Stimulated activated CD4-positive, alpha-beta T cell treated with anti-CD3 and anti-CD28 coated beads, TNF-alpha, amount 100 ng/mL, for 24 hours (primary cell): ENCODE data around the gene LSM12.
A peak's percentile ranks its signal among the peaks of the same experiment; 100 is the strongest.
"Not testable (repeated sequence)": the region's sequence is repeated elsewhere in the genome, so short reads cannot be mapped to it uniquely, and the experiment has no call there.

ENCODE experiments used
- DNase-seq, 3 experiments: peaks; one replicate each; pipeline ENCODE4 v3.0.0-alpha.2; 2020; ENCODE audit warnings: low read depth in 3 of 3

The LSM12 gene

GRCh38 chr17:44066204-44066930, at the start of gene LSM12:
LSM12 (minus strand) TSS chr17:44066671; CDS start chr17:44066587, 84 bp downstream.
- peak; percentile 81 to 89 (median 88) for DNase-seq

GRCh38 chr17:44115585-44116415, 49.3 kb upstream of the LSM12 start:
- DNase-seq: no peak

DNA sequence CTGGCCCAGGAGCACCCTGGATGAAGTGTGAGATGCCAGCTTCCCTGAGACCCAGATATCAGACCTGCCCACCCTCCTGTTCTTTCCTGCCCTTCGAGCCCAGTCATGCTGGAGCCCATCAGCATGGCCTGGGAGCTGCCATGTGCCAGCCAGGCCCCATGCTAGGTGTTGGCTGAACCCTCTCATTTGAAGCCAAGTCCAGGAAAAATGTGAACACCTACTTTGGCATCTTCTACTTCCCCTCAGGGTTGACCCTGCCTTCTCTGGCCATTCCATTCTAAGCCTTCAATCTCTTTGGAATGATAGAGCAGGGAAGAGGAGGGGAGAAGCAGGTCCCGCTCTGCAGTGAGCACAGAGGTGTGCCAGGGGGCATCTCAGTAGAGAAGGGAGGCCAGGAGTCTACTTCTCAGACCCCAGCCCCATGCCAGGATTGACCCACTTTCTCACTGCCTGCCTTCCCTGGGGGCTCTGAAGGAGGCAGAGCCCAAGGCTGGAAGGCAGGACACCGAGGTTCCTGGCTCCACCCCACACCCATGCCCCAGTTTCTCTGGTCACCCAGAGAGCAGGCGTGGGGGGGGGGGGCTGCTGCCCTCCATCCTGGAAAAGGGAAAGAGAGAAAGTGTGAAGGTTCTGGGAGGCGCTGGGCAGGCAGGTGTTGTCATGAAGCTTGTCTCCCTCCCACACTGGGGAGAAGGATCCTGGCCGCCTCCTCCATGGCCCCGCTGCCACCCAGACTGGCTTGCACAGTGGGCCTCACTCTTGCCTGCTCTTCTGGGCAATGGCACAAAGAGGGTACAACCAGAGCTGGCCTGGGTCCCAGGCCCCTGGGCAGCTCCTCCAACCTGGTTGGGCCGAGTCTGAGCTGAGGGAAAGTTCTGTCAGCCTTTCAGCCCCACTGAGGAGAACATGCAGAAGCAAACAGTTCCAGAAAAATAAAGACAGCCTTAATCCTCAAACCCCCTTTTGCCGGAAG, 47.7 kb upstream of the LSM12 start:
- no peak for DNase-seq

- no peak for DNase-seq
Observed at GRCh38 chr17:44113382-44113781, 46.9 kb upstream of the LSM12 start.

DNA sequence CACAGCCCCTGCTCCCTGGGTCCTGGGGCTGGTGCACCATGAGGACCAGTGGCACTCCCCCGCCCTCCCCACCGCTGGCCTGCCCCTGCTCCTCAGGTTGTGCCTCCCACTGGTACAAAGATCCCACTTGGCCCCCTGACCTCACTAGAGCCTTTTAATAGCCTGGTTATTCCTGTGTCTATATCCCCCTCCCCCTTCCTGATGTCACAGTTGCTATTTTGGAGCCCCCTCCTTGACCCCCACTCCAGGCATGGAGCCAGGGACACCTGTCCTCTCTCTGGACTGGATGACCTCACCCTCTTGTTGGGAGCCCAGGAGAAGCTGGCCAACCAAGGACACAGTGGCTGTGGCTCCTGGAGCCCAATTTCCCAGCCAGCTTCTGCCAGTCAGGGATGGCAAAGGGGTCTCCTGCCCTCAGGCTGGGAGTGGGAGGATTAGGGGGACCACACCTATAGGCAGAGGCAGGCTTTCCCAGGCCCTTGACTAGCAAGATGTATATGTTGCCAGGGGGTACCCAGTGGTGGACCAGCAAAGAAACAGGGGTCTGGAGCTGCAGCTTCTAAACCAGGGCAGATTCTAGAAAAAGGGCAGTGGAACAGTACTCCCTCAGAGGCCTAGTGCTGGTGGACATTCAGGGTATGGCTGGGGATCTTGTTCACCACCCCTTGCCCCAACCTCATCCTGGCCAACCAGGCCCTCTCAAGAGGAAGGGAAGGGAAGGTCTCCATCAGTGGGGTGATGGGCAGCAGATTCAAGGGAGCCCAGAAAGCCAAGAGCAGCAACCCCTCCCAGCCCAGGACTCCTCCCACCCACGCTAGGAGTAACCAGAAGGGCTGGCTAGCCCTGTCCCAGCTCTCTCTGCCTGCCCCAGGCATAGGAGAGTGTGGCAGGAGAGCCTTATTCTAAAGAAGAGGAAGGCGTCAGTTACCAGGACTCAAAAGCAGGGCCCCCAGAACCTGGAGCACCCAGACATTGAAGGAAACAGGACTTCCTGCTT, 46.1 kb upstream of the LSM12 start:
- DNase-seq: no peak

GRCh38 chr17:44111777-44112176, 45.3 kb upstream of the LSM12 start:
- DNase-seq: no peak

- DNase-seq: peak in 2 of 3 experiments; percentile 34 to 68
Observed at GRCh38 chr17:44110823-44111633, 44.6 kb upstream of the LSM12 start.

DNA sequence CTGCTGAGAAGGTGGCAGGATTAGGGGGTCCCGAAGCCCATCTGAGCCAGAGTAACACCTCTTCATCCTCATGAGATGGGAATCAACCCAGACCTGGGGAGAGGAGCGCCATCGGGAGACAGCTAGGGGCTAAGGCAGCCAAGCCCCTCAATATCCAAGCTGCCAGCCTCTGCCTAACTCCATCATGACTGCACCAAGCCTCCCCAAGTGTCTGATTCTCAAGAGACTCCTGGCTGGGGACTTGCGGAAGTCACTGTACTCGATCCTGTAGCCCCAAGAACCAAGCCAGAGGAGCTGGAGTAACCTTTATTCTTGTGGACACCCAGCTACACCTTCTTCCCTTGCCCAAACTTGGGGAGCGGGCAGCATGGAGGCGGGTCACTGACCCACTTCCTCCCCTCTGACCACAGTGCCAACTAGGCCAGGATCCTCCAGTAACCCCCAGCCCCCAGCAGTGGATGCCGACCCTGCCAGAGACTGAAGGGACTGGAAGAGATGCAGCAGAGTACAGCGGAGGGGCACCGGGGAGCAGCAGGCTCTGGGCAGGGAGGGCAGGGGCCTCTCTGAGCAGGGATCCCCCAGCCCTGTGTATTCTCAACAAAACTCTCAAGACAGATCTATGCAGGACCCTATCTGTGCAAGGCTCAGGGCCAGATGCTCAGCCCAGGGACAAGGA, 43.7 kb upstream of the LSM12 start:
- no peak for DNase-seq

DNA sequence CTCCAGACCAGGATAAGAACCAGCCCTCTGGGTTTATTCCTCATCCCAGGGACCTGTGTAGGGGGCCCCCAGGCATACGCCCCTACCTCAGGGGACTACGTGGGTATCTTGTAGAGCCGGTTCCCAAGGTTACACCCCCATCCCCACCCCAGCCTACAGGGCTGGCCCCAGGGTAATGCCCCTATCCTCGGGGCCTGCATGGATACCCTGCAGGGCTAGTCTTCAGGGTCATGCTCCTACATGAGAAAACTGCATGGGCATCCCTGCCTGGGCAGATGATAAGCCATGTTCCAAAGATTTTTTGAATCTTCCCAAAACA, 42.8 kb upstream of the LSM12 start:
- DNase-seq: no peak

DNA sequence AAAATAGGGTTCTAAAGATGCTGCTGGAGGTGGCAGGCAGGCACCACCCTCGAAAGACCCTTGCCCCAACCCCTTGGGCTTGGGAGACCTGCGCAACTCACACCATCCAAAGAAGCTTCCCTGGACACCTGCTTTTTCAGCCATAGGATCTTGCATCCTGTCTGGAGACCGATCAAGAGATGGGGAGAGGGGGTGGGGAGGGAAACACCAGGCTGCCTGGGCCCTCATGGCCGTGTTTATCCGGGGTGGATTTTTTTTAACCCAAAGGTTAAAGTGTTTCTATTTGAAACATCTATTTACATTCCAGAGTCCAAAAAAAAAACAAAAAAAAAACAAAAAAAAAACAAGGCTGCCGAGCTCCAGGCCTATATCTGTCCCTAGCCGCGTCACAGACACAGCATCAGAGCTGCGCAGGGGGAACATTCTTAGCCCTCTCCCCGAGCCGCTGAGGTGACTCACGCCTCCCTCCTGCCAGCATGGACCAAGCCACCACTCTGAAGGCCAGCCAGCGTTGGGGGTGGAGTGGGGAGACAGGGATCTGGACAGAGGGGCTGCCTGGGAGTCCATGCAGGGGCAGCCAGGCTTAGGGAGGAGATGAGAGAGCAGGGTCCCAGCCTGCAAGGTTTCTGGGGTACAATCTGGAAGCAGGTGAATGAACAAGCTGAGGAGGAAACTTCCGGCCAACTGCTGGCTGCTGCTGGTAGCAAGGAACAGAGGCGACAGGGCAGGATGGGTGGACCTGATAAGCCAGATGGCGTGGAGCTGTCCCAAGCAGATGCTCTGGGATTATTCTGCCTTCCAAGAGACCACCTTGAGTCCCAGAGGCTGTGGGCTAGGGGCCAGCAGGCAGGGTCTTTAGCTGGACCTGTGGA, 42.2 kb upstream of the LSM12 start:
- DNase-seq: no peak

DNA sequence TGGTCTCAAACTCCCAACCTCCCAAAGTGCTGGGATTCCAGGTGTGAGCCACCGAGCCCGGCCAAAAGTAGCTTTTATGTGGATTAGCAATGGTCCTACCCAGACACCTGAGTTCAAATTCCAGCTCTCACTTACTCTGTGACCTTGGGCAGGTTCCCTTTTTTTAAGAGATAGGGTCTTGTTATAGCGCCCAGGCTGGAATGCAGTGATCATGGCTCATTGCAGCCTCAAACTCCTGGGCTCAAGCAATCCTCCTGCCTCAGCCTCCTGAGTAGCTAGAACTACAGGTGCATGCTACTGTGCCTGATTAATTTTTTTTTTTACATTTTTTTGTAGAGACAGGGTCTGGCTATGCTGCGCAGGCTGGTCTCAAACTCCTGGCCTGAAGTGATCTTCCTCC, 40.3 kb upstream of the LSM12 start:
- DNase-seq: no peak

DNA sequence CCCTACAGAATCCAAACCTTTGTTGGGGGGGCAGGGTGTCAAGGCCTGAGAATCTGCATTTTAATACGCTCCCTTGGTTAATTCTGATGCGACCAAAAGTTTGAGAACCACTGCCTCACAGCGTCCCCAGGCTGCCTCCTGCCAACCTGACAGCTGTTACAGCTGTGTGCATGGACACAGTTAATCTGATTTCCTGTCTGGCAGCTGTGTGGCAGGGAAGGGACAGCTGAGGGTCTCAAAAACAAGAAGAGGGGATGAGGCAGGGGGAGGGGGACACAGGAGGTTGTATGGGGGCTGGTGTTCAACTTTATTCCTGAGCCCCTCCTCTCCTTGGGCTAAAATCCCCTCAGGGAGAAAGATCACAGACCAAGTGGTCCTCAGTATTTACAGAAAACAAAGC, 39.5 kb upstream of the LSM12 start:
- no peak for DNase-seq

- DNase-seq: no peak
Observed at GRCh38 chr17:44105483-44105882, 39.0 kb upstream of the LSM12 start.

- DNase-seq: no peak
Observed at GRCh38 chr17:44102849-44103622, 36.6 kb upstream of the LSM12 start.

GRCh38 chr17:44101858-44102257, 35.4 kb upstream of the LSM12 start:
- not testable (repeated sequence) for DNase-seq

DNA sequence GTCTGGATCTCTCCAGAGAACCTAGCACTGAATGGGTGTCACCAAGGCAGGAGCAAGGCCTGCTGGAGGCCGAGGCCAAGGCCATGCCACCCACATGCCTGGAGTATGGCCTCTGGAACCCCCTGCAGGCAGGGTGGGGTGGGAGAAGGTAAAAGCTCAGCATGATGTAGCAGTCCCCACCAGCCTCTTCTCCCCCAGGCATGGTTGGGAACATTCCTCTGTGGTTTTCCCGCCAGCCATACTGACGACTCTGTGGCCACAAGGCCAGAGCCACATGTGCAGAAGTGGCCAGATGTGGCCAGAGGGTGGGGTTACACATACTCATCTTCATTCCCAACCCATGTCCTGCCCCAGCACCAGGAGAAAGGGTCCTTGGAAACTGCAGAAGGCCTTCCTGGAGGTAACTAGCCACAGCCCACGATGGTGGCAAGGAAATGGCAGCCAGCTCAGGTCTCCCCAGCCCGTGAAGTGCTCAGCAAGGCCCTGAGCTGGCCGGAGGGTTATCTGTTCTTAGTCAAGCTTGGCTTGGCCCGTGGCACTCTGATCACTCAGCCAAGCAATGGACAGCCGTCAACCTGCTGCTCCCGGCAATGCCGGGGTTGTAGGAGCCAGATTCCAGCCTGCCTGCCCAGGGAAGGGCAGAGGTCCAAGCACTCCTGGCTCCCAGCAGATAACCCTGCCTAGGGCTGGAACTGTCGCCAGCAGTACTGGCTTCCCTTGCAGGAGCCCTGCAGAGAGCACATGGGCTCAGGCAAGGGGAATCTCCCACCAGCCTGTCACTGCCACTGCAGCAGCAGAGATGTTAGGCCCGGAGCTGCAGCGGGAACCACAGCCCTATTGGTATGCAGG, 30.9 kb upstream of the LSM12 start:
- DNase-seq: no peak
